Heart left ventricle (tissue), 16 donors: ENCODE data around the gene NDUFA8. TPM values are rescaled to one million over a fixed set of nuclear protein-coding genes. Genes with fewer than 3 reads are reported as not detected.
A peak's percentile ranks its signal among the peaks of the same experiment; 100 is the strongest.

Source experiments
- ATAC-seq, 4 donors: fragments of 200-7000 bp; cut with Tn5 transposase; one replicate each; pipeline ENCODE4 v1.9.1; 2020 to 2022; ENCODE audit warnings: moderate library complexity in 4 of 4, mild to moderate bottlenecking in 3 of 4, moderate number of reproducible peaks in 1 of 4
- DNase-seq, 5 donors: peaks; one replicate each; pipeline ENCODE4 v3.0.0-alpha.2; 2020
- H3K27ac ChIP-seq, 12 donors: fragments of 200-600 bp; sonication (generic) in 4 of 12; one replicate each; pipeline versions ENCODE4 v1.5.0 to v1.8.0; 2016 to 2022; ENCODE audit warnings: mild to moderate bottlenecking in 2 of 12
- H3K27me3 ChIP-seq, 9 donors: fragments of 200-600 bp; sonication (generic) in 2 of 9; one replicate each; pipeline versions ENCODE4 v1.5.1 to v1.8.0; 2016 to 2022; ENCODE audit warnings: mild to moderate bottlenecking in 3 of 9
- H3K36me3 ChIP-seq, 9 donors: fragments of 200-600 bp; sonication (generic) in 2 of 9; one replicate each; pipeline versions ENCODE4 v1.5.0 to v1.8.0; 2018 to 2022; ENCODE audit warnings: mild to moderate bottlenecking in 2 of 9
- H3K4me1 ChIP-seq, 12 donors: fragments of 200-600 bp; sonication (generic) in 4 of 12; one replicate each; pipeline versions ENCODE4 v1.5.0 to v1.8.0; 2016 to 2022; ENCODE audit warnings: mild to moderate bottlenecking in 3 of 12
- H3K4me3 ChIP-seq, 12 donors: fragments of 200-600 bp; sonication (generic) in 4 of 12; one replicate each; pipeline versions ENCODE4 v1.5.0 to v1.8.0; 2017 to 2022; ENCODE audit warnings: mild to moderate bottlenecking in 9 of 12, moderate library complexity in 4 of 12
- H3K9me3 ChIP-seq, 12 donors: fragments of 200-600 bp; sonication (generic) in 4 of 12; one replicate each; pipeline versions ENCODE4 v1.5.0 to v1.8.0; 2016 to 2022; ENCODE audit warnings: mild to moderate bottlenecking in 1 of 12
- POLR2A ChIP-seq, 2 donors: fragments of 450-650 bp; IDR thresholded peaks; one replicate each; pipeline ENCODE4 v1.6.1; 2017; ENCODE audit warnings: antibody characterized with exemption in 2 of 2, mild to moderate bottlenecking in 2 of 2, moderate library complexity in 2 of 2
- WGBS, 4 donors: extraction: QIAGEN DNeasy Blood & Tissue Kit in 2 of 4; methylation state at CpG; one replicate each; pipeline versions ENCODE4 v1.1.5 to v1.1.7; 2013 to 2018; 5-methylcytosine and 5-hydroxymethylcytosine counted together
- intact Hi-C, 10 donors: fragments of 100-400 bp; cut with DNase I; formaldehyde crosslinking; loops; one replicate each; pipeline versions ENCODE4 v1.11.1 to v1.14.2; 2022
- polyA plus RNA-seq, 2 donors: library from polyadenylated mRNA; stranded (reverse); fragments of 200-250 nt; gene quantifications; one replicate each; pipeline ENCODE4 v1.2.3, GENCODE V29; 2013
- total RNA-seq, 9 donors: library from RNA; depleted of rRNA in 2 of 9; stranded (reverse); fragments of >200 nt in 2 of 9; fragmentation: NEBNext Ultra II Directional in 3 of 9; extraction: Animal tissue kit (Norgen Biotek cat#: 25700) in 3 of 9; gene quantifications; one replicate each; pipeline versions ENCODE4 v1.1.0 to v1.2.4, GENCODE V29; 2016 to 2023
- TF ChIP-seq, protein P1 (sequence below), 12 donors: fragments of 200-600 bp; sonication (generic) in 4 of 12; IDR thresholded peaks; one replicate each; pipeline versions ENCODE4 v1.5.0 to v1.8.0; 2018 to 2022; ENCODE audit warnings: antibody characterized with exemption in 12 of 12, mild to moderate bottlenecking in 5 of 12
- donor health status: ischemic (EF 13 %, LVEDD 7.1; RV severe dilation, severe dysfunction).
- donor health status: healthy with polysubstance abuse.
- donor health status: DM: no; HTN: yes; CAD: no.
- donor health status: DM: no; HTN: no; CAD: no.
- donor health status: ischemic (EF 25% LVEDD 6.9; RV normal size, moderate dysfunction).
- donor health status: ischemic (EF 25% LVEDD 5.7; RV mildly dilated, moderate dysfunction).
- donor health status: healthy.
- donor health status: DM: yes; HTN: yes; CAD: no.
- donor health status: ischemic (EF 35%, LVEDD 5.7; RV mildly dilated, moderate dysfunction).
- donor health status: nonischemic (EF 11% LVEDD 7.7; RV severe dilation, severe dysfunction).
- donor health status: DM: yes; HTN: yes; CAD: no.
- donor health status: PGD.
- donor health status: ischemic (EF 29% LVEDD 5.4; RV normal size, mild dysfunction).
- donor health status: nonischemic (EF 23%, LVEDD 6.1; RV moderate dilation, normal function).

Gene NDUFA8
- total and polyA plus RNA-seq, 11 donors, result 183 to 919 (median 261) TPM

DNA sequence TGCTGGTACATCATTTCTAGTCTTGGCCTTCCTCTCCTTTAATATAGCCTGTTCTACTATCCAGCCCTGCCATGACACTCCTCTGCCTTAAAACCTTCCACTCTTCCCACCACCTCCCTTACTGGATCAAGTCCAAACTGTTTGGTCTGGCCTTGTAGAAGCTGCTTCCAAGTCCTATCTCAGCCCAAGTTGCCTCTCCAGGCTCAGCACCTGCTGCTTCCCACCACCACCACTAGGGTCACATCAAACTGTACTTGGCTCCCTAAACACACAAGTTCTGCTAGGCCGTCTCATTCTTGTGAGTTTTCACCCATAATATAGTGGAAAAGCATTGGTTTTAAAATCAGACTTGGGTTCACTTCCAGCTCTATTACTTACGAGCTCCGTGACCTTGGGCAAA, 1.4 kb downstream of the NDUFA8 start:
- Histone ChIP-seq H3K9me3 (peaks cover 0 to 11% (median 0%) of the 10 kb centered on the region in 12 donors), H3K36me3 (no peaks in the 10 kb centered on the region), H3K27me3 (no peaks in the 10 kb centered on the region), H3K4me1 (peaks cover 4 to 58% (median 37%) of the 10 kb centered on the region in 12 donors), H3K27ac (peak overlapping the region in 3 of 12 donors; percentile 91 to 98 (median 97)), H3K4me3 (peak overlapping the region in 10 of 12 donors; percentile 71 to 97 (median 89))
- intact Hi-C loops, result loop anchor here in 4 of 10 donors (2.0 to 10.0 kb wide), 4 partner anchors 94 to 107 kb away; partner anchors contain the start of genes MRRF (in 3 of the 4) and RBM18 (in 3 of the 4)
- TF ChIP-seq POLR2A (IDR thresholded peaks at IDR 0.05), result no peak
- TF ChIP-seq, protein P1, sequence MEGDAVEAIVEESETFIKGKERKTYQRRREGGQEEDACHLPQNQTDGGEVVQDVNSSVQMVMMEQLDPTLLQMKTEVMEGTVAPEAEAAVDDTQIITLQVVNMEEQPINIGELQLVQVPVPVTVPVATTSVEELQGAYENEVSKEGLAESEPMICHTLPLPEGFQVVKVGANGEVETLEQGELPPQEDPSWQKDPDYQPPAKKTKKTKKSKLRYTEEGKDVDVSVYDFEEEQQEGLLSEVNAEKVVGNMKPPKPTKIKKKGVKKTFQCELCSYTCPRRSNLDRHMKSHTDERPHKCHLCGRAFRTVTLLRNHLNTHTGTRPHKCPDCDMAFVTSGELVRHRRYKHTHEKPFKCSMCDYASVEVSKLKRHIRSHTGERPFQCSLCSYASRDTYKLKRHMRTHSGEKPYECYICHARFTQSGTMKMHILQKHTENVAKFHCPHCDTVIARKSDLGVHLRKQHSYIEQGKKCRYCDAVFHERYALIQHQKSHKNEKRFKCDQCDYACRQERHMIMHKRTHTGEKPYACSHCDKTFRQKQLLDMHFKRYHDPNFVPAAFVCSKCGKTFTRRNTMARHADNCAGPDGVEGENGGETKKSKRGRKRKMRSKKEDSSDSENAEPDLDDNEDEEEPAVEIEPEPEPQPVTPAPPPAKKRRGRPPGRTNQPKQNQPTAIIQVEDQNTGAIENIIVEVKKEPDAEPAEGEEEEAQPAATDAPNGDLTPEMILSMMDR (IDR thresholded peaks at IDR 0.05), result peak in 11 of 12 donors; percentile 22 to 64 (median 38)
- DNase-seq (peak in 2 of 5 donors; percentile 36 to 59), ATAC-seq (peak in 3 of 4 donors; percentile 25 to 61 (median 27))
- 47 to 60% (median 53%) methylated on average over 3 of the region's 3 CpGs for WGBS, 4 donors

DNA sequence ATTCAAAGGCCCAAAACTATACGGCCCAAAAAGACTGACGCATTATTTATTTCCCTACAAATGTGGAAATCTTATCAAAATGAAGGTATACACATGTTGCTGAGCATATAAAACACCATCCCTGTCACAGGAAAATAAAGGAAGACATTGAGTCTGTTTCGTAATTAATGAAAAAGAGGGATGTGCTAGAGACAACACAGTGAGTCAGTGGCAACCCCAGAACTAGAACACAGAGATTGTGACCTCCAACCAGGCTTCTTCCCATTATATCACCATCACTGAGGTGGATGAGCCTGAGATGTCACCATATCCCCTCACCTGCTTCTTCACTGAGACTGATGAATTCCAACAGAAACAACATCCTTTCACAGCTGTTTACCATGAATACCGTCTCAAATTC, 3.8 kb downstream of the NDUFA8 start:
- no peak for TF ChIP-seq POLR2A (IDR thresholded peaks at IDR 0.05)
- TF ChIP-seq, protein P1 (IDR thresholded peaks at IDR 0.05), result no peak
- H3K4me1 ChIP-seq, result peaks cover 4 to 81% (median 49%) of the 10 kb centered on the region in 12 donors
- H3K4me3 ChIP-seq, result no peak overlapping the region
- ATAC-seq (no peak), DNase-seq (no peak)
- intact Hi-C loops, result loop anchor here in 3 of 10 donors (5.0 to 10.0 kb wide), 3 partner anchors 97 to 109 kb away; partner anchors contain the start of genes MRRF (in 2 of the 3) and RBM18 (in 2 of the 3)
- H3K36me3 ChIP-seq, result peaks cover 0 to 20% (median 12%) of the 10 kb centered on the region in 9 donors
- WGBS, 4 donors, result 67 to 80% (median 73%) methylated on average over 4 of the region's 4 CpGs
- no peaks in the 10 kb centered on the region for H3K9me3 ChIP-seq
- H3K27me3 ChIP-seq, result no peaks in the 10 kb centered on the region
- H3K27ac ChIP-seq, result no peak overlapping the region

DNA sequence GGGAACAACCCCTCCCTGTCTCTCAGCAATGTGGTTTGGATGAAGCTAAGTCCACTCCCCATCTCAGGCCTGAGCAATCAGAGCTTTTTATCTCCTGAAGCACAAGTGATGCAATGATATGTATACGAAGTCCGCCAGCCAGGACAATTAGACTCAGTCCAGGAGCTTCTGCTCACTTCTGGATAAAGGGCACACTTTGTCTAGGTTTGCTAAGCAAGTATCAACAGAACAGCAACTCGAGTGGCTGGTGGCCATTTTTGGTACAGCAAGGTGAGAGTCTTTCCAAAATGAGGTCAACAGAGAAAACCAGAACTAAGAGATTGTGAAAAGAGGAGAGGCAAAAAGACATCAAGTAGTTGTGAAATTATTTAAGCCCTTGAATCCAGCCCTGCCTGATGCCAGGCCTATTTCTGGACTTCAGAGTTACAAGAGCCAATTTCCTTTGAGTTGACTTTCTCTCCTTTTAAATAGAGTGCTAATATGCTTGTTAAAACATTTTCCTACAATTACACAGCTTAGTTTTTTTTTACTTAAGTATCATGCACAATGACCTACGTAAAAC, 8.2 kb downstream of the NDUFA8 start:
- ATAC-seq, result peak; percentile 24 to 80 (median 55)
- no peak for TF ChIP-seq POLR2A (IDR thresholded peaks at IDR 0.05)
- TF ChIP-seq, protein P1 (IDR thresholded peaks at IDR 0.05), result peak in 1 of 12 donors; percentile 14
- peak overlapping the region in 6 of 12 donors; percentile 14 to 51 (median 41) for H3K27ac ChIP-seq
- H3K27me3 ChIP-seq, result no peaks in the 10 kb centered on the region
- H3K4me1 ChIP-seq, result peaks cover 0 to 59% (median 27%) of the 10 kb centered on the region in 12 donors
- H3K36me3 ChIP-seq, result peaks cover 0 to 62% (median 48%) of the 10 kb centered on the region in 9 donors
- no peak overlapping the region for H3K4me3 ChIP-seq
- intact Hi-C loops, result loop anchor here in 1 of 10 donors (10.0 kb wide), 1 partner anchor 113 kb away; the partner anchor contains the start of genes MRRF and RBM18
- no peak for DNase-seq
- 45 to 59% (median 51%) methylated on average over 4 of the region's 4 CpGs for WGBS, 4 donors
- no peaks in the 10 kb centered on the region for H3K9me3 ChIP-seq

DNA sequence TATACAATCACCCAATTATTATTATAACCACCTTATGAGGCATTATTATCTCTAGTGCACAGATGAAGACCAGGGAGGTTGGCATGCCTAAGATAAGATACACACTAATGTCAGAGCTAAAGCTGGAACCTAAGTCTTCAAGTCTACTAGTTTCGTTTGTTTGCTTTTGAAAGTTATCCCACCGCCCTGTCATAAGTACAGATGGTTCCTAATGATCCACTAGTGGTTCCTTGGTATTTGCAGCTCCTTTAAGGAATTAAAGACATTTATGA, 14.1 kb downstream of the NDUFA8 start:
- Histone ChIP-seq H3K9me3 (no peaks in the 10 kb centered on the region), H3K27ac (no peak overlapping the region), H3K36me3 (peaks cover 0 to 90% (median 83%) of the 10 kb centered on the region in 9 donors), H3K4me3 (no peak overlapping the region), H3K4me1 (peaks cover 5 to 47% (median 22%) of the 10 kb centered on the region in 12 donors), H3K27me3 (no peaks in the 10 kb centered on the region)
- DNase-seq (no peak), ATAC-seq (no peak)
- intact Hi-C loops, result loop anchor here in 1 of 10 donors (10.0 kb wide), 1 partner anchor 109 kb away; no protein-coding TSS in a partner anchor
- TF ChIP-seq, protein P1 (IDR thresholded peaks at IDR 0.05), result no peak
- no peak for TF ChIP-seq POLR2A (IDR thresholded peaks at IDR 0.05)
- WGBS, 4 donors, result 65 to 83% (median 75%) methylated on average over 2 of the region's 2 CpGs
